Upper lobe of left lung (tissue), 6 donors: Measurements from ENCODE around the gene GNS. TPM values are rescaled to one million over a fixed set of nuclear protein-coding genes. Genes with fewer than 3 reads are reported as not detected.

Experiments used
- ATAC-seq, 2 donors: fragments of 200-7000 bp; cut with Tn5 transposase; one replicate each; pipeline ENCODE4 v1.9.1; 2022; ENCODE audit warnings: mild to moderate bottlenecking in 2 of 2, moderate library complexity in 2 of 2; ENCODE audit not compliant: low FRiP score in 2 of 2
- DNase-seq, 2 donors: peaks; one replicate each; pipeline ENCODE4 v3.0.0-alpha.2; 2019 to 2020
- H3K27ac ChIP-seq, 4 donors: fragments of 200-600 bp; sonication (generic); one replicate each; pipeline ENCODE4 v1.5.1; 2016 to 2019
- H3K27me3 ChIP-seq, 4 donors: fragments of 200-600 bp; sonication (generic); one replicate each; pipeline ENCODE4 v1.5.1; 2017 to 2019
- H3K36me3 ChIP-seq, 4 donors: fragments of 200-600 bp; sonication (generic); one replicate each; pipeline ENCODE4 v1.5.1; 2016 to 2019
- H3K4me1 ChIP-seq, 4 donors: fragments of 200-600 bp; sonication (generic); one replicate each; pipeline ENCODE4 v1.5.1; 2018 to 2019
- H3K4me3 ChIP-seq, 4 donors: fragments of 200-600 bp; sonication (generic); one replicate each; pipeline ENCODE4 v1.5.1; 2017 to 2019; ENCODE audit warnings: mild to moderate bottlenecking in 2 of 4, moderate library complexity in 1 of 4
- H3K9me3 ChIP-seq, 4 donors: fragments of 200-600 bp; sonication (generic); one replicate each; pipeline ENCODE4 v1.5.1; 2018 to 2019
- CTCF ChIP-seq, 6 experiments: fragments of 450-650 bp in 4 of 6; fragments of 200-600 bp in 2 of 6; sonication (generic) in 2 of 6; IDR thresholded peaks; one replicate each; pipeline ENCODE4 v1.5.1; 2016 to 2019; ENCODE audit warnings: antibody characterized with exemption in 6 of 6
- EP300 ChIP-seq, 4 donors: sonication (generic); formaldehyde crosslinking; IDR thresholded peaks; one replicate each; pipeline ENCODE4 v1.5.1; 2017; ENCODE audit warnings: antibody characterized with exemption in 4 of 4, control low read depth in 2 of 4
- POLR2A ChIP-seq, 4 donors: fragments of 450-650 bp; IDR thresholded peaks; one replicate each; pipeline ENCODE4 v1.5.1; 2016 to 2017; ENCODE audit warnings: antibody characterized with exemption in 4 of 4, mild to moderate bottlenecking in 2 of 4
- POLR2AphosphoS5 ChIP-seq, 2 donors: sonication (generic); formaldehyde crosslinking; IDR thresholded peaks; one replicate each; pipeline ENCODE4 v1.5.1; 2017; ENCODE audit warnings: antibody characterized with exemption in 2 of 2
- WGBS, 2 donors: methylation state at CpG; one replicate each; pipeline ENCODE4 v1.1.5; 2017 to 2018; 5-methylcytosine and 5-hydroxymethylcytosine counted together
- total RNA-seq, 6 donors: library from RNA; depleted of rRNA in 4 of 6; stranded (reverse); fragments of >200 nt in 4 of 6; gene quantifications; one replicate each; pipeline versions ENCODE4 v1.1.0 to v1.2.1, GENCODE V29; 2016 to 2021
- donor health status: DM: no; HTN: no; CAD: no; lungs with moderate emphysema.
- donor health status: DM: no; HTN: yes; CAD: no; lungs with severe emphysema.

GNS gene
- total RNA-seq, 6 donors from 2014 or later = 43.0 to 201 (median 135) TPM

- Histone ChIP-seq H3K9me3 (no peaks in the 10 kb centered on the region), H3K4me1 (peaks cover 15 to 39% (median 34%) of the 10 kb centered on the region in 4 donors), H3K36me3 (peaks cover 0 to 23% (median 10%) of the 10 kb centered on the region in 4 donors), H3K27ac (peak overlapping the region in 2 of 4 donors; percentile 61 to 74), H3K4me3 (no peak overlapping the region), H3K27me3 (no peaks in the 10 kb centered on the region)
- TF ChIP-seq POLR2A (IDR thresholded peaks at IDR 0.05) = no peak
- no peak for TF ChIP-seq CTCF (IDR thresholded peaks at IDR 0.05)
- no peak for TF ChIP-seq POLR2AphosphoS5 (IDR thresholded peaks at IDR 0.05)
- TF ChIP-seq EP300 (IDR thresholded peaks at IDR 0.05) = no peak
- WGBS, 2 donors = 83 to 90% methylated on average over 3 of the region's 3 CpGs
- no peak for ATAC-seq
- no peak for DNase-seq
Measured at GRCh38 chr12:64753427-64753826, 5.8 kb downstream of the GNS start.

- H3K27ac ChIP-seq = peak overlapping the region in 2 of 4 donors; percentile 61 to 74
- ATAC-seq = peak in 1 of 2 donors; percentile 46
Measured at GRCh38 chr12:64752833-64753238, 6.4 kb downstream of the GNS start.

GRCh38 chr12:64752032-64752431, 7.2 kb downstream of the GNS start:
- Histone ChIP-seq H3K4me3 (no peak overlapping the region), H3K36me3 (peaks cover 0 to 33% (median 10%) of the 10 kb centered on the region in 4 donors), H3K27me3 (no peaks in the 10 kb centered on the region), H3K27ac (peak overlapping the region in 1 of 4 donors; percentile 74), H3K9me3 (no peaks in the 10 kb centered on the region), H3K4me1 (peaks cover 10 to 42% (median 28%) of the 10 kb centered on the region in 4 donors)
- TF ChIP-seq EP300 (IDR thresholded peaks at IDR 0.05) = no peak
- no peak for TF ChIP-seq POLR2AphosphoS5 (IDR thresholded peaks at IDR 0.05)
- TF ChIP-seq CTCF (IDR thresholded peaks at IDR 0.05) = no peak
- no peak for TF ChIP-seq POLR2A (IDR thresholded peaks at IDR 0.05)
- DNase-seq = no peak
- no peak for ATAC-seq

More at GRCh38 chr12:64752833-64753238, 6.4 kb downstream of the GNS start:
- no peak for DNase-seq
- Histone ChIP-seq H3K36me3 (peaks cover 0 to 25% (median 10%) of the 10 kb centered on the region in 4 donors), H3K27me3 (no peaks in the 10 kb centered on the region), H3K9me3 (no peaks in the 10 kb centered on the region), H3K4me1 (peaks cover 14 to 42% (median 31%) of the 10 kb centered on the region in 4 donors), H3K4me3 (no peak overlapping the region)
- whole genome bisulfite sequencing, 2 donors = 63 to 69% methylated on average over 4 of the region's 4 CpGs
- TF ChIP-seq EP300 (IDR thresholded peaks at IDR 0.05) (no peak), POLR2AphosphoS5 (IDR thresholded peaks at IDR 0.05) (peak in 1 of 2 donors; percentile 18)

- Histone ChIP-seq H3K4me3 (no peak overlapping the region), H3K27ac (peak overlapping the region in 3 of 4 donors; percentile 23 to 72 (median 37)), H3K36me3 (peaks cover 0 to 51% (median 10%) of the 10 kb centered on the region in 4 donors), H3K4me1 (peaks cover 8 to 46% (median 21%) of the 10 kb centered on the region in 4 donors), H3K27me3 (no peaks in the 10 kb centered on the region), H3K9me3 (no peaks in the 10 kb centered on the region)
- peak; percentile 49 to 58 for ATAC-seq
- DNase-seq = peak in 1 of 2 donors; percentile 55
- TF ChIP-seq POLR2AphosphoS5 (IDR thresholded peaks at IDR 0.05) (no peak), CTCF (IDR thresholded peaks at IDR 0.05) (no peak), EP300 (IDR thresholded peaks at IDR 0.05) (no peak), POLR2A (IDR thresholded peaks at IDR 0.05) (no peak)
- 72 to 77% methylated on average over 15 of the region's 15 CpGs for WGBS, 2 donors
Measured at GRCh38 chr12:64749461-64750200, 9.6 kb downstream of the GNS start.

GRCh38 chr12:64747695-64748094, 11.5 kb downstream of the GNS start:
- H3K9me3 ChIP-seq = no peaks in the 10 kb centered on the region
- H3K36me3 ChIP-seq = peaks cover 11 to 71% (median 25%) of the 10 kb centered on the region in 4 donors
- TF ChIP-seq POLR2AphosphoS5 (IDR thresholded peaks at IDR 0.05) = no peak
- TF ChIP-seq CTCF (IDR thresholded peaks at IDR 0.05) = no peak
- TF ChIP-seq POLR2A (IDR thresholded peaks at IDR 0.05) = no peak
- no peak for TF ChIP-seq EP300 (IDR thresholded peaks at IDR 0.05)
- no peaks in the 10 kb centered on the region for H3K27me3 ChIP-seq
- peak overlapping the region in 1 of 4 donors; percentile 17 for H3K27ac ChIP-seq
- WGBS, 2 donors = 7 to 13% methylated on average over 2 of the region's 2 CpGs
- no peak overlapping the region for H3K4me3 ChIP-seq
- H3K4me1 ChIP-seq = peaks cover 9 to 37% (median 12%) of the 10 kb centered on the region in 4 donors
- no peak for DNase-seq
- no peak for ATAC-seq
